HG03095 (cell line): ENCODE results near the gene GDF2.

ENCODE experiments used
- ATAC-seq: cut with Tn5 transposase; IDR thresholded peaks from one replicate; pipeline ENCODE4 v1.9.1; 2021; ENCODE audit warnings: moderate library complexity; ENCODE audit not compliant: unreplicated experiment

GDF2 gene

GRCh38 chr10:47366731-47367460 lies 44.6 kb downstream of the GDF2 start:
- ATAC-seq, result no peak

GRCh38 chr10:47367646-47368045 lies 45.4 kb downstream of the GDF2 start:
- no peak for ATAC-seq

- no peak for ATAC-seq
Observed at GRCh38 chr10:47368431-47369180, 46.4 kb downstream of the GDF2 start.

GRCh38 chr10:47369251-47369894 lies 47.1 kb downstream of the GDF2 start:
- no peak for ATAC-seq

- ATAC-seq, result no peak
Observed at GRCh38 chr10:47370015-47370767, 47.9 kb downstream of the GDF2 start.

GRCh38 chr10:47370878-47371277 lies 48.6 kb downstream of the GDF2 start:
- no peak for ATAC-seq

DNA sequence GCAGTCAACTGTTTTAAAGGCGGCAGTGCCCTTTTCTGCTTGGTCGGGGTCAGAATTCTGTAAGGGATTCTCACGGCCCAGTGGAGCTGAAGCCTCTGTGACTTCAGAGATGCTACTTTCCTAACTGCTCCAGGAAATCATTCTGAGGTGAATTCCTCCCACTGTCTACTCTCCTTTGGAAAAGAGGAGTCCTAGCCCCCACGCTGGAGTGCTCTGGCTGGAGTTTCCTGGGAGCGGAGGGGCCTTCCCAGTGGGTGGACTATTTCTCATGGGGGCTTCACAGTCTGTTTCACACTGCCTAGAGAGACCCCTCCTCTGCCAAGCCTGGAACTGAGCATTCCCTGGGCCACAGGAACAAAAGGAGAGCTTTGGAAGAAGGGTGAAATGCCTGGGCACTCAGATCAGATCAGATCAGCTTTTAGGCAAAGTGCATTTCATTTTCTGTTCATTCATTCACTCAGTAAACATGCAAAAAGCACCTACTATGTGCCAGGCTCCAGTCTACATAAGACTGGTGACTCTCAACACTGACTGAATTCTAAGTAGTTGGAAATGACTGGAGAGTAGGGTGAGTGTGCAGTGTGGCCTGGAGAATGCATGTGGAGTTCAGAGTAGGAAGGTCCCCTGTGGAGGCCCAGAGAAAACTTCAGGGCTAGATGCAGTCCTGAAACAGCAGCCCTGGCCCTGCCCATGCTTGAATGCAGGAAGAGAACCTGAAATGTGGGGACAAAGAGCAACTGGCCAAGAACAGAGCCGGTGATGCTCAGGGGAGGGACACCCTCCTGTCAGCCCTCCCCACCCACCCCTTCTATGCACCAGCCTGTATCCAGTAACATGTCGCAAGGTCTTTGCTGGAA lies 49.6 kb downstream of the GDF2 start:
- no peak for ATAC-seq

GRCh38 chr10:47372726-47373125 lies 50.5 kb downstream of the GDF2 start:
- ATAC-seq, result no peak

DNA sequence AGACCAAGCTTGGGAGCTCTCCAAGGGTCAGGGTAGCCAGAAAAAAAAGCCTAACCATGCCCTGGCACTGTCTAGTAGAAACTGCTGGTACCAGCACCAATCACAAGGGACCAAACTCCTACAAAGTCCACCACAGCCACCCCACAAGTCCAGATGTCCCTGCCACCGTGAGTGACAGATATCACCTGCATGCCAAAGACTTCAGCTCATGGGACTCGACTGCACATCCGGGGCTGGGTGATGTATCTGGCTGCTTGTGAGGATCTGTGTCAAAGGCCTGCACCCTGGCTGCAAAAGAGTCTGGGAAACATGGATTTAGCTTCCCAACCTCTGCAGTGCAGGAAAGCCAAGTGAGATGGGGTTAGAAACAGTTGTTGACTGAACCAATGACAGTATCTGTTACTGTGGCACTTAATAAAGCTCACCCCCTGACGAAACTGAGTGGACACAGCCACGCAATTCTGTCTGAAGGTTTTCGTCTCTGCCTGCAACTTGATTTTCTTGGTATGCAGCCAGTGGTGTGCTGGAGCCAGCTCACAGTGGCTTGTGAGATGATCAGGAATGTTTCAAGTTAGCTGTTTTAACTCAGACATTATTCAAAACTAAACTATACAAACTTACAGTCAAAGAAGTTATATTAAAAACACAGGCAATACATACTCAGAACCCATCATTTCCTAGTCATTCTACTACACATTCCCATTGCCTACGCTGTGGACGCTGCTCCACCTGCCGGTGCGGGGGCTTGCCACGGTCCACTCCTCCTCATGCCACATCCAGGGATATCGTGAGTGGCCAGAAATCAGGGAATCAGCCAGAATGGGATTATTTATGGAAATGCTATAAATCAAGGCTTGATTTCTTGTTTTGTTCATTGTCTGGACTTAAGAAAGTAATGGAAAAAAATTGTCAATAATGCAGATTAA lies 52.6 kb downstream of the GDF2 start:
- ATAC-seq, result no peak

DNA sequence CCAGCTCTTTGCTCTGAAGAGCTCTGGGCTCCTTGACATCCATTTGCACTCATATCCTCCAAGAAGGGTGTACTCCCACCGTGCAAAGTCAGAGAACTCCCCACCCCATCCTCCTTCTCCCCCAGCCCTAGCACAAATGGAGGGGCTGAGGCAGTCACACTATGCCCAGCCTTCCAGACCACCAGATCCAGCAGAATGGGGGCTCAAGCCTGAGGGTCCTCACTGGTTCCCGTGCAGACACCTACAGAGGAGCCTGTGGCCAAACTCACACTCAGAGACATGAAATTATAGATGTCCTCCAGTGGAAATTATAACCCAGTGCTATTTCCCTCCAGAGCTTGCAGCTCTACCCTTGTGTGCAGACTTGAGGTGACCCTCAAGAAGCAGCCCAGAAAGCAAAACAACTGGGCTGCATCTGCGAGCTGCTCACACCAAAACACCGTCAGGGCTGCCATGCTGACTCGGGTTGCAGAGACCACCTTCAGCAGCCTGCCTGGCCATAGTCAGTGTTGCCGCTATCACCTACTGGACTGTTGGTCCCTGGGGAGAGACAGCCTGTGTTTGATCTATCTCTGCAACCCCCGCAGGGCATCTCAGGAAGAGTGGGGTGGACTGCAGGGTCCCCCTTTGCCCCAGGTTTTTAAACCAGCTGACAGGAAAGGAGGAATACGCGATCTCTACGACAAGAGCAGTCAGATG lies 54.4 kb downstream of the GDF2 start:
- ATAC-seq, result no peak
